OCI-LY7 (cell line): ENCODE results near the gene APH1B. TPM values are rescaled to one million over a fixed set of nuclear protein-coding genes. Genes with fewer than 3 reads are reported as not detected.

Experiments used
- BruUV-seq: library from RNA; stranded (reverse); fragments of 400-500 nt; replicated peaks from 2 replicates; lab custom pipeline; 2021; lab: Mats Ljungman, UMichigan
- CTCF ChIA-PET: fragments of 300-600 bp; sonication (Branson Sonifier 250); formaldehyde crosslinking; loops from one replicate; lab custom pipeline; 2022; ENCODE audit warnings: antibody characterized with exemption; ENCODE audit not compliant: unreplicated experiment; lab: Charles Lee
- POLR2A ChIA-PET: fragments of 300-600 bp; sonication (Branson Sonifier 250); formaldehyde crosslinking; loops from one replicate; lab custom pipeline; 2022; ENCODE audit warnings: antibody characterized with exemption; lab: Charles Lee
- DNase-seq: peaks from one replicate; pipeline ENCODE4 v3.0.0-alpha.2; 2015; ENCODE audit warnings: low spot score
- H2AFZ ChIP-seq: fragments of 200-600 bp; sonication (generic), shearing (Covaris generic); 2 replicates; pipeline ENCODE4 v1.6.1; 2014; ENCODE audit warnings: mild to moderate bottlenecking, antibody characterized with exemption, low read length, moderate library complexity
- H3K27ac ChIP-seq: fragments of 200-600 bp; sonication (generic); 2 replicates; pipeline ENCODE4 v1.5.1; 2014; ENCODE audit warnings: mixed run types, low read depth, mild to moderate bottlenecking, moderate library complexity, low read length, inconsistent platforms; ENCODE audit not compliant: poor library complexity, severe bottlenecking
- H3K36me3 ChIP-seq: fragments of 200-600 bp; sonication (generic); 2 replicates; pipeline ENCODE4 v1.6.1; 2014; ENCODE audit warnings: mild to moderate bottlenecking, antibody characterized with exemption, low read length, moderate library complexity, mixed read lengths; ENCODE audit not compliant: insufficient read depth
- H3K4me1 ChIP-seq: fragments of 200-600 bp; sonication (generic); 2 replicates; pipeline ENCODE4 v1.5.1; 2014; ENCODE audit warnings: mild to moderate bottlenecking, low read length; ENCODE audit not compliant: insufficient read depth, poor library complexity, severe bottlenecking
- H3K4me2 ChIP-seq: fragments of 200-600 bp; sonication (generic); 2 replicates; pipeline ENCODE4 v1.6.1; 2014; ENCODE audit warnings: mild to moderate bottlenecking, low read length
- H3K4me3 ChIP-seq: fragments of 200-600 bp; sonication (generic); 2 replicates; pipeline ENCODE4 v1.5.1; 2014; ENCODE audit warnings: mild to moderate bottlenecking, low read depth, low read length; ENCODE audit not compliant: poor library complexity, severe bottlenecking
- H3K79me2 ChIP-seq: fragments of 200-600 bp; sonication (generic); 2 replicates; pipeline ENCODE4 v1.6.1; 2016; ENCODE audit warnings: low read depth, mild to moderate bottlenecking, low read length, moderate library complexity, mixed read lengths; ENCODE audit not compliant: insufficient read depth
- H3K9me2 ChIP-seq: fragments of 200-600 bp; sonication (generic); 2 replicates; pipeline ENCODE4 v1.6.1; 2016; ENCODE audit warnings: mild to moderate bottlenecking, low read length, mixed read lengths; ENCODE audit not compliant: insufficient read depth
- H3K9me3 ChIP-seq: fragments of 200-600 bp; sonication (generic); 2 replicates; pipeline ENCODE4 v1.6.1; 2014; ENCODE audit warnings: mild to moderate bottlenecking, mixed run types, low read length, mixed read lengths
- H4K20me1 ChIP-seq: fragments of 200-600 bp; sonication (generic); 2 replicates; pipeline ENCODE4 v1.6.1; 2014; ENCODE audit warnings: mild to moderate bottlenecking, antibody characterized with exemption, low read length, moderate library complexity, mixed read lengths; ENCODE audit not compliant: insufficient read depth
- CTCF ChIP-seq: fragments of 200-600 bp; sonication (generic); conservative IDR thresholded peaks from 2 replicates; pipeline ENCODE4 v1.5.1; 2014; ENCODE audit warnings: mild to moderate bottlenecking, antibody characterized with exemption, low read length, moderate library complexity, mixed read lengths
- EZH2phosphoT487 ChIP-seq: fragments of 200-600 bp; sonication (generic); IDR thresholded peaks from 2 replicates; pipeline ENCODE4 v1.6.1; 2018; ENCODE audit warnings: low read depth, borderline replicate concordance, mild to moderate bottlenecking, mixed run types, antibody characterized with exemption, low read length, moderate library complexity, mixed read lengths
- intact Hi-C: fragments of 100-400 bp; cut with micrococcal nuclease; formaldehyde crosslinking; loops from one replicate; pipeline ENCODE4 v1.10.0; 2022; ENCODE audit not compliant: unreplicated experiment
- total RNA-seq, 2 experiments: library from RNA; depleted of rRNA in 1 of 2; stranded (reverse); fragments of >200 nt in 1 of 2; shearing (Covaris generic) in 1 of 2; gene quantifications; 2 replicates each; pipeline ENCODE4 v1.2.3, GENCODE V29; 2014 to 2022

The APH1B gene
- total RNA-seq, 2 experiments from 2014 or later = 8.3 to 24.1 TPM

DNA sequence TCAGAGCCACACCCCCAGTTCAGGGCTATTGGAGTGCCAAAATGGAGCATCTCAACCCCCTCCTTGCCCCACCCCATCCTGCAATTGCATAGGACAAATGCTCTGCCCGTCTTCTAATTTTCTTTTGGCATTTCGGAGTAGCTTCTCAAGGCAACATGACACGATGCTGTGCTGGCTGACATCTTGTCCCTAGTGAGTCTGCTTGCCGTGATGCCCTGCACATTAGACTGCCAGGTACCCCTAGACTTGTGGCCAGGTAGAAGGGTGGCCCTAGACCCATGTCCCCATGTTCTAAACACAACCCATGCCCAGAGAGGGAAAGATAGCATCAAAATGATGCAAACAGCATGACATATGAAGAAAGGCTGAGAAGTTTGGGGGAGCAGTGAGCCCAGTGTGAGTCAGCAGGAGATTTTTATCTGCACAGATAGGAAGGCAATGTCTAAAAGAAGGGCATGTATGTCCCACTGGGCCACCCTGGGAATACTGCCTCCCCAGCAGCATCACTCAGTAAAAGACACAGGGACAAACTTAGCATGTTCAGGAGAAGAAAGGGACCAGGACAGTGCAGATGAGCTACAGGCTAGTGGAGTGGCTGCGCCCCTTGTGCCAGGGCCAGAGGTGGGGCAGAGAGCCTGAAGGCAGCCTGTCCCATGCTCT lies 67.5 kb downstream of the APH1B start:
- H4K20me1 ChIP-seq = no peaks in the 10 kb centered on the region
- no peak overlapping the region for H3K4me3 ChIP-seq
- CTCF ChIA-PET = no interaction called here
- intact Hi-C loops = no loop called here
- H3K9me2 ChIP-seq = no peaks in the 10 kb centered on the region
- H3K27ac ChIP-seq = no peak overlapping the region
- H3K36me3 ChIP-seq = no peaks in the 10 kb centered on the region
- no peak for DNase-seq
- no peaks in the 10 kb centered on the region for H3K79me2 ChIP-seq
- H3K9me3 ChIP-seq = no peaks in the 10 kb centered on the region
- no peak overlapping the region for H2AFZ ChIP-seq
- POLR2A ChIA-PET = interaction anchor here (0.5 kb wide), 1 partner anchor 21 kb away, joined by 3 read pairs; no protein-coding TSS in a partner anchor
- no peaks in the 10 kb centered on the region for H3K4me1 ChIP-seq
- TF ChIP-seq EZH2phosphoT487 = no peak
- no peak for TF ChIP-seq CTCF
- no TSS peak for BruUV-seq
- no peak overlapping the region for H3K4me2 ChIP-seq

DNA sequence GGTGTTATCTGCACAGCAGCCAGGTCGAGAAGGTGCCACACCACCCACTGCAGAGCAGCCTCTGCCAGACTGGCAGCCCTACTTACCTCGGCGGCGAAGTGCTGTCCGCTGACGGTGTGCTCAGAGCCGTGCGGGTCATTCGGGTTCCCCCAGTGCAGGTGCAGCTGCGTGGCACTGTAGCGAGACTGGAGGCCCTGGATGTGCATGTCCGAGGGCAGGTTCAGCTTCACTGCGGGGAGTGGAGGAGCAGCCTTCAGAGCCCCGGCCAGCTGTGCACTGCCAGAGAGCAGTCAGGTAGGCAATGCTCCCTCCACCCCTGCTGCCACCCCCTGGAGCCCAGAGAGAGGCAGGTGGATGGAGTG lies 68.0 kb downstream of the APH1B start:
- no peak overlapping the region for H2AFZ ChIP-seq
- H3K27ac ChIP-seq = no peak overlapping the region
- CTCF ChIA-PET = no interaction called here
- POLR2A ChIA-PET = no interaction called here
- H3K36me3 ChIP-seq = no peaks in the 10 kb centered on the region
- intact Hi-C loops = no loop called here
- H3K79me2 ChIP-seq = no peaks in the 10 kb centered on the region
- no peaks in the 10 kb centered on the region for H3K9me3 ChIP-seq
- no peak overlapping the region for H3K4me2 ChIP-seq
- no peaks in the 10 kb centered on the region for H3K4me1 ChIP-seq
- no peaks in the 10 kb centered on the region for H4K20me1 ChIP-seq
- no peak overlapping the region for H3K4me3 ChIP-seq
- BruUV-seq = no TSS peak
- DNase-seq = no peak
- TF ChIP-seq EZH2phosphoT487 = no peak
- TF ChIP-seq CTCF = no peak
- H3K9me2 ChIP-seq = no peaks in the 10 kb centered on the region

- Histone ChIP-seq H2AFZ (no peak overlapping the region), H3K4me1 (no peaks in the 10 kb centered on the region), H3K27ac (no peak overlapping the region), H3K36me3 (no peaks in the 10 kb centered on the region), H4K20me1 (no peaks in the 10 kb centered on the region), H3K9me2 (no peaks in the 10 kb centered on the region), H3K4me2 (no peak overlapping the region), H3K4me3 (no peak overlapping the region), H3K9me3 (no peaks in the 10 kb centered on the region), H3K79me2 (no peaks in the 10 kb centered on the region)
- TF ChIP-seq CTCF (no peak), EZH2phosphoT487 (no peak)
- ChIA-PET POLR2A (no interaction called here), CTCF (no interaction called here)
- DNase-seq = no peak
- intact Hi-C loops = no loop called here
- no TSS peak for BruUV-seq
Measured at GRCh38 chr15:63347074-63347857, 69.9 kb downstream of the APH1B start.
